Hematopoietic multipotent progenitor cell treated with erythropoietin and hydrocortisone succinate and interleukin-3 and kit ligand, for 15 days (in vitro differentiated cells): ENCODE data around the gene KDM5B.
"Not testable (repeated sequence)": the region's sequence is repeated elsewhere in the genome, so short reads cannot be mapped to it uniquely, and the experiment has no call there.

Experiments
- DNase-seq: peaks from one replicate; pipeline ENCODE4 v3.0.0-alpha.2; 2015; ENCODE audit warnings: low spot score

The KDM5B gene

GRCh38 chr1:202807926-202808757 lies at the start of gene KDM5B:
TSS of gene KDM5B (minus strand) at chr1:202808421. CDS start at chr1:202808305, 116 bp downstream.
- DNase-seq, result peak; percentile 65

GRCh38 chr1:202857136-202857610 lies 49.0 kb upstream of the KDM5B start:
- DNase-seq, result no peak

GRCh38 chr1:202856014-202856413 lies 47.8 kb upstream of the KDM5B start:
- no peak for DNase-seq

- no peak for DNase-seq
Observed at GRCh38 chr1:202854787-202855186, 46.6 kb upstream of the KDM5B start.

GRCh38 chr1:202852163-202852904 lies 44.1 kb upstream of the KDM5B start:
- peak; percentile 53 for DNase-seq

GRCh38 chr1:202850593-202851362 lies 42.6 kb upstream of the KDM5B start:
- DNase-seq, result no peak

GRCh38 chr1:202848191-202848542 lies 39.9 kb upstream of the KDM5B start:
- DNase-seq, result no peak

GRCh38 chr1:202844935-202845334 lies 36.7 kb upstream of the KDM5B start:
- no peak for DNase-seq

GRCh38 chr1:202844259-202844658 lies 36.0 kb upstream of the KDM5B start:
- no peak for DNase-seq

- DNase-seq, result no peak
Observed at GRCh38 chr1:202843081-202843480, 34.9 kb upstream of the KDM5B start.

GRCh38 chr1:202837746-202838262 lies 29.6 kb upstream of the KDM5B start:
- no peak for DNase-seq

- DNase-seq, result no peak
Observed at GRCh38 chr1:202836623-202837403, 28.6 kb upstream of the KDM5B start.

GRCh38 chr1:202835548-202836072 lies 27.4 kb upstream of the KDM5B start:
- DNase-seq, result no peak

GRCh38 chr1:202834771-202835547 lies 26.7 kb upstream of the KDM5B start:
- DNase-seq, result no peak

GRCh38 chr1:202831906-202832305 lies 23.7 kb upstream of the KDM5B start:
- DNase-seq, result no peak

GRCh38 chr1:202829223-202829622 lies 21.0 kb upstream of the KDM5B start:
- not testable (repeated sequence) for DNase-seq

GRCh38 chr1:202825748-202826147 lies 17.5 kb upstream of the KDM5B start:
- no peak for DNase-seq

- DNase-seq, result no peak
Observed at GRCh38 chr1:202821467-202821866, 13.2 kb upstream of the KDM5B start.

GRCh38 chr1:202818819-202819218 lies 10.6 kb upstream of the KDM5B start:
- DNase-seq, result no peak

- no peak for DNase-seq
Observed at GRCh38 chr1:202815120-202815519, 6.9 kb upstream of the KDM5B start.
